GM13976 (cell line): ENCODE results near the gene DRD4.

Source experiments
- DNase-seq: peaks from one replicate; pipeline ENCODE4 v3.0.0; 2012; ENCODE audit warnings: low spot score
- CTCF ChIP-seq: IDR thresholded peaks from 2 replicates; pipeline ENCODE4 v1.5.1; 2012; ENCODE audit warnings: borderline replicate concordance, mild to moderate bottlenecking; ENCODE audit not compliant: insufficient read depth; ENCODE audit errors: extremely low read depth, missing control alignments, control extremely low read depth
- in situ Hi-C: fragments of 300-500 bp; cut with MboI; formaldehyde crosslinking; loops from one replicate; pipeline ENCODE4 v1.12.0; 2022; ENCODE audit warnings: low sequenced_read_pairs, mixed read lengths, inconsistent platforms; ENCODE audit not compliant: unreplicated experiment

Gene DRD4

GRCh38 chr11:620935-621814 is 15.9 kb upstream of the DRD4 start:
- in situ Hi-C loops: no loop called here
- no peak for TF ChIP-seq CTCF

GRCh38 chr11:621838-622237 is 15.2 kb upstream of the DRD4 start:
- no peak for TF ChIP-seq CTCF
- DNase-seq: no peak
- in situ Hi-C loops: no loop called here

More at GRCh38 chr11:620935-621814, 15.9 kb upstream of the DRD4 start:
- DNase-seq: no peak

GRCh38 chr11:623349-623869 is 13.7 kb upstream of the DRD4 start:
- DNase-seq: no peak
- in situ Hi-C loops: no loop called here
- TF ChIP-seq CTCF: no peak

- in situ Hi-C loops: no loop called here
- no peak for DNase-seq
- no peak for TF ChIP-seq CTCF
These were observed 12.9 kb upstream of the DRD4 start for GRCh38 chr11:623999-624704.

- no peak for DNase-seq
- in situ Hi-C loops: no loop called here
- TF ChIP-seq CTCF: no peak
These were observed 12.1 kb upstream of the DRD4 start, which contains the start of gene CDHR5 for GRCh38 chr11:624705-625635. CDHR5 (minus strand) TSS chr11:624955; CDS start chr11:624902, 53 bp downstream.

GRCh38 chr11:625636-626268 is 11.3 kb upstream of the DRD4 start:
- DNase-seq: no peak
- TF ChIP-seq CTCF: no peak
- in situ Hi-C loops: no loop called here
